OCI-LY7 (cell line): ENCODE results near the gene ADD2. TPM values are rescaled to one million over a fixed set of nuclear protein-coding genes. Genes with fewer than 3 reads are reported as not detected.

Source experiments
- BruUV-seq: library from RNA; stranded (reverse); fragments of 400-500 nt; replicated peaks from 2 replicates; lab custom pipeline; 2021; lab: Mats Ljungman, UMichigan
- CTCF ChIA-PET: fragments of 300-600 bp; sonication (Branson Sonifier 250); formaldehyde crosslinking; loops from one replicate; lab custom pipeline; 2022; ENCODE audit warnings: antibody characterized with exemption; ENCODE audit not compliant: unreplicated experiment; lab: Charles Lee
- POLR2A ChIA-PET: fragments of 300-600 bp; sonication (Branson Sonifier 250); formaldehyde crosslinking; loops from one replicate; lab custom pipeline; 2022; ENCODE audit warnings: antibody characterized with exemption; lab: Charles Lee
- DNase-seq: peaks from one replicate; pipeline ENCODE4 v3.0.0-alpha.2; 2015; ENCODE audit warnings: low spot score
- H2AFZ ChIP-seq: fragments of 200-600 bp; sonication (generic), shearing (Covaris generic); 2 replicates; pipeline ENCODE4 v1.6.1; 2014; ENCODE audit warnings: mild to moderate bottlenecking, antibody characterized with exemption, low read length, moderate library complexity
- H3K27ac ChIP-seq: fragments of 200-600 bp; sonication (generic); 2 replicates; pipeline ENCODE4 v1.5.1; 2014; ENCODE audit warnings: mixed run types, low read depth, mild to moderate bottlenecking, moderate library complexity, low read length, inconsistent platforms; ENCODE audit not compliant: poor library complexity, severe bottlenecking
- H3K36me3 ChIP-seq: fragments of 200-600 bp; sonication (generic); 2 replicates; pipeline ENCODE4 v1.6.1; 2014; ENCODE audit warnings: mild to moderate bottlenecking, antibody characterized with exemption, low read length, moderate library complexity, mixed read lengths; ENCODE audit not compliant: insufficient read depth
- H3K4me1 ChIP-seq: fragments of 200-600 bp; sonication (generic); 2 replicates; pipeline ENCODE4 v1.5.1; 2014; ENCODE audit warnings: mild to moderate bottlenecking, low read length; ENCODE audit not compliant: insufficient read depth, poor library complexity, severe bottlenecking
- H3K4me2 ChIP-seq: fragments of 200-600 bp; sonication (generic); 2 replicates; pipeline ENCODE4 v1.6.1; 2014; ENCODE audit warnings: mild to moderate bottlenecking, low read length
- H3K4me3 ChIP-seq: fragments of 200-600 bp; sonication (generic); 2 replicates; pipeline ENCODE4 v1.5.1; 2014; ENCODE audit warnings: mild to moderate bottlenecking, low read depth, low read length; ENCODE audit not compliant: poor library complexity, severe bottlenecking
- H3K79me2 ChIP-seq: fragments of 200-600 bp; sonication (generic); 2 replicates; pipeline ENCODE4 v1.6.1; 2016; ENCODE audit warnings: low read depth, mild to moderate bottlenecking, low read length, moderate library complexity, mixed read lengths; ENCODE audit not compliant: insufficient read depth
- H3K9me2 ChIP-seq: fragments of 200-600 bp; sonication (generic); 2 replicates; pipeline ENCODE4 v1.6.1; 2016; ENCODE audit warnings: mild to moderate bottlenecking, low read length, mixed read lengths; ENCODE audit not compliant: insufficient read depth
- H3K9me3 ChIP-seq: fragments of 200-600 bp; sonication (generic); 2 replicates; pipeline ENCODE4 v1.6.1; 2014; ENCODE audit warnings: mild to moderate bottlenecking, mixed run types, low read length, mixed read lengths
- H4K20me1 ChIP-seq: fragments of 200-600 bp; sonication (generic); 2 replicates; pipeline ENCODE4 v1.6.1; 2014; ENCODE audit warnings: mild to moderate bottlenecking, antibody characterized with exemption, low read length, moderate library complexity, mixed read lengths; ENCODE audit not compliant: insufficient read depth
- CTCF ChIP-seq: fragments of 200-600 bp; sonication (generic); conservative IDR thresholded peaks from 2 replicates; pipeline ENCODE4 v1.5.1; 2014; ENCODE audit warnings: mild to moderate bottlenecking, antibody characterized with exemption, low read length, moderate library complexity, mixed read lengths
- EZH2phosphoT487 ChIP-seq: fragments of 200-600 bp; sonication (generic); IDR thresholded peaks from 2 replicates; pipeline ENCODE4 v1.6.1; 2018; ENCODE audit warnings: low read depth, borderline replicate concordance, mild to moderate bottlenecking, mixed run types, antibody characterized with exemption, low read length, moderate library complexity, mixed read lengths
- intact Hi-C: fragments of 100-400 bp; cut with micrococcal nuclease; formaldehyde crosslinking; loops from one replicate; pipeline ENCODE4 v1.10.0; 2022; ENCODE audit not compliant: unreplicated experiment
- total RNA-seq, 2 experiments: library from RNA; depleted of rRNA in 1 of 2; stranded (reverse); fragments of >200 nt in 1 of 2; shearing (Covaris generic) in 1 of 2; gene quantifications; 2 replicates each; pipeline ENCODE4 v1.2.3, GENCODE V29; 2014 to 2022

ADD2 gene
- total RNA-seq, 2 experiments from 2014 or later = not detected

- no peak overlapping the region for H3K4me2 ChIP-seq
- H2AFZ ChIP-seq = no peak overlapping the region
- no peaks in the 10 kb centered on the region for H3K36me3 ChIP-seq
- H3K79me2 ChIP-seq = no peaks in the 10 kb centered on the region
- no peak overlapping the region for H3K4me3 ChIP-seq
- CTCF ChIA-PET = no interaction called here
- no peaks in the 10 kb centered on the region for H4K20me1 ChIP-seq
- H3K9me2 ChIP-seq = no peaks in the 10 kb centered on the region
- TF ChIP-seq CTCF (no peak), EZH2phosphoT487 (no peak)
- no peak for DNase-seq
- intact Hi-C loops = no loop called here
- POLR2A ChIA-PET = interaction anchor here (0.6 kb wide), 2 partner anchors 65 to 99 kb away, joined by 3 read pairs; no protein-coding TSS in a partner anchor
- H3K4me1 ChIP-seq = no peaks in the 10 kb centered on the region
- no TSS peak for BruUV-seq
- no peaks in the 10 kb centered on the region for H3K9me3 ChIP-seq
- no peak overlapping the region for H3K27ac ChIP-seq
Observed at GRCh38 chr2:70675862-70676261, 92.1 kb downstream of the ADD2 start.

- Histone ChIP-seq H4K20me1 (no peaks in the 10 kb centered on the region), H3K9me2 (no peaks in the 10 kb centered on the region), H3K9me3 (no peaks in the 10 kb centered on the region), H3K27ac (no peak overlapping the region), H3K79me2 (no peaks in the 10 kb centered on the region), H3K4me1 (no peaks in the 10 kb centered on the region), H3K36me3 (no peaks in the 10 kb centered on the region), H3K4me3 (no peak overlapping the region), H3K4me2 (no peak overlapping the region), H2AFZ (no peak overlapping the region)
- TF ChIP-seq CTCF (no peak), EZH2phosphoT487 (no peak)
- DNase-seq = no peak
- BruUV-seq = no TSS peak
- CTCF ChIA-PET = no interaction called here
- intact Hi-C loops = no loop called here
- POLR2A ChIA-PET = interaction anchor here (0.6 kb wide), 1 partner anchor 66 kb away, joined by 3 read pairs; no protein-coding TSS in a partner anchor
Observed at GRCh38 chr2:70674636-70675430, 93.2 kb downstream of the ADD2 start.

GRCh38 chr2:70673041-70673647 is 94.9 kb downstream of the ADD2 start:
- Histone ChIP-seq H3K9me2 (no peaks in the 10 kb centered on the region), H3K4me2 (no peak overlapping the region), H3K79me2 (no peaks in the 10 kb centered on the region), H3K36me3 (no peaks in the 10 kb centered on the region), H3K27ac (no peak overlapping the region), H2AFZ (no peak overlapping the region), H3K4me1 (no peaks in the 10 kb centered on the region), H3K4me3 (no peak overlapping the region), H3K9me3 (no peaks in the 10 kb centered on the region), H4K20me1 (no peaks in the 10 kb centered on the region)
- POLR2A ChIA-PET = no interaction called here
- no TSS peak for BruUV-seq
- intact Hi-C loops = no loop called here
- no peak for TF ChIP-seq EZH2phosphoT487
- no peak for TF ChIP-seq CTCF
- DNase-seq = no peak
- CTCF ChIA-PET = no interaction called here
